GM18951 (cell line): ENCODE measurements around the gene TSKU.

Source experiments
- POLR2A ChIP-seq: IDR thresholded peaks from 4 replicates; pipeline ENCODE4 v1.6.1; 2011; ENCODE audit warnings: mild to moderate bottlenecking; ENCODE audit not compliant: insufficient read length, insufficient read depth; ENCODE audit errors: extremely low read depth
- in situ Hi-C: fragments of 300-500 bp; cut with MboI; formaldehyde crosslinking; loops from one replicate; pipeline ENCODE4 v1.12.0; 2022; ENCODE audit warnings: low sequenced_read_pairs, mixed read lengths, inconsistent platforms; ENCODE audit not compliant: unreplicated experiment

The TSKU gene

GRCh38 chr11:76759517-76759916, 23.6 kb upstream of the TSKU start:
- in situ Hi-C loops, result no loop called here
- no peak for TF ChIP-seq POLR2A

DNA sequence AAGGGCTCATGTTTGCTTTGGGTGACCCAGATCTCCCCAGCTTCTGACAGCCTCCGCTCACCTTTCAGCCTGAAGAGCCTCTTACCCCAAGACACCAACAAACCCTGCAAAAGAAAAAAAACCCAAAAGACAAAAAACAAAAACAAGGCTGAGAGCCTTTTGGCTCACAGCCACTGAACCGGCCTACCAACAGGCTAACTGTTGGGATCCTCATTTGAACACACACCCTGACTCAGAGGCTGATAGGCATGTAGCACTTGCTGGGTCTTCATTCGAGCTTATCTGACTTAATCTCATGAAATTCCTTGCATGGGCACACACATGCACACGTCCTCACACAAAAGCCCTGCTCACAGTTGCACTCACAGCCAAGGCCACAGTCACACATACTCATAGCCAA, 22.9 kb upstream of the TSKU start:
- in situ Hi-C loops, result no loop called here

DNA sequence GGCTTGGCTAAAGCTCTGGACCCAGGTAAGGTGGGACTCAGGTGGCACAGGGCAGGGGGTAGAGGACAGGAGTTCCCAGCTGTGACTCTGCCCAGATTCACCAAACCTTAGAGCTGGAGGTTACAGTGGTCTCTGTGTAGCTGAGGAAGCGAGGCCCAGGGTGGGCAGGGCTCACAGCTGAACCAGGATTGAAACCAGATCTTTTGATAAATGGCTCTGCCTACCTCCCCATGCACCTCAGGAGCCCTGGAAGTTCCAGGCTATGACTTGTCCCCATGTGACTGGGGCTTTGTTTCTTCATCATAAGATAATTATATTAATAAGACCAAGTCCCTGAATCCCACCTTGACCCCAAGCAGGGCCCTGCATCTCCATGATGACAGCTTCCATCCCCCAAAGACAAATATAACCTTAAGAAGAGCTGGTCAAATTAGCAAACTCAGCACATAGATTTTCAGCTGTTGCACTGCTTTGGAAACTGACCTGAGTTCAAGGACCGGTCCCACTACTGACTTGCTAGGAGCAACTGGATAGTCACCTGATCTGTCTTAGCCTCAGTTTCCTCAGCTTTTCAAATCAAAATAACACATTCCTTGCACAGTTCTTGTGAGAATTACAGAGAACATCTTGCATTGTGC, 21.3 kb upstream of the TSKU start:
- in situ Hi-C loops, result no loop called here
- no peak for TF ChIP-seq POLR2A

More for the DNA sequence above, 22.9 kb upstream of the TSKU start:
- no peak for TF ChIP-seq POLR2A

GRCh38 chr11:76762356-76762752, 20.8 kb upstream of the TSKU start:
- TF ChIP-seq POLR2A, result no peak
- in situ Hi-C loops, result no loop called here

- in situ Hi-C loops, result no loop called here
Observed at GRCh38 chr11:76762867-76763572, 20.1 kb upstream of the TSKU start.

DNA sequence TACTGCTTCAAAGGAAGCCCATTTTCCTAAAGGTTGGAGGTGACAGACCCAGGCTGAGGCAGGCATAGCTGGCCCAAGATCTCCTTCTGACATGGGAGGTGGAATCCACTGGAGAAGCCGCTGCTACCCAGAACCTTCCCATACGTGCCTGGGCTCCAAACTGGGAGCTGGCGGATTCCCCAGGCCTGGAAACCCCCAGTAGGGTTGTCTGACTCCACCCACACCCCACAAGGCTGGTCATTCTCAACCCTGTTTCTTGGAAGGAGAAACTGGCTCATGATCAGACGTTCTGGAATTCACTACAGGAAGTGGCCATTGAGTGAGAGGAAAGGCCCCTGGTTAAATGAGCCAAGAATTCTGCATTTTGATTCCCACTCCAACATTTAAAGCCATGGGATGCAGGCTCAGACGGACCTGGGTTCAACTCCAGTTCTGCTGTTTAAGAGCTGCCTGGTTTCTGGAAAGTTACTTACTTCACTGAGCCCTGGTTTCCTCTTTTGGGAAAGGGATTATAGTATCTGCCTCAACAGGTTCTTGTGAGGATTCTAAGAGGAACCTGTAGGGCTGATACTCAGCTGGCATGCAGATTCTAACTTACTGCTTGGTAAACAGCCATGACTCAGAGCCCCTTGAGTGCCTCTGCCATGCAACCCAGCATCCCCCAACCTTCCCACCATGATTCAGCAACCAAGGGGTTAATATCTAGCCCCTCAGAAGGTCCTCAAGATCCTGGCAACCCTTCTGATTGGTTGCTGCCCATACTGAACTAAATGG, 19.4 kb upstream of the TSKU start:
- in situ Hi-C loops, result no loop called here
- TF ChIP-seq POLR2A, result no peak

More at GRCh38 chr11:76762867-76763572, 20.1 kb upstream of the TSKU start:
- TF ChIP-seq POLR2A, result no peak

- no peak for TF ChIP-seq POLR2A
- in situ Hi-C loops, result no loop called here
Observed at GRCh38 chr11:76764941-76765665, 18.1 kb upstream of the TSKU start.

- TF ChIP-seq POLR2A, result no peak
- in situ Hi-C loops, result no loop called here
Observed at GRCh38 chr11:76765863-76766350, 17.2 kb upstream of the TSKU start.

DNA sequence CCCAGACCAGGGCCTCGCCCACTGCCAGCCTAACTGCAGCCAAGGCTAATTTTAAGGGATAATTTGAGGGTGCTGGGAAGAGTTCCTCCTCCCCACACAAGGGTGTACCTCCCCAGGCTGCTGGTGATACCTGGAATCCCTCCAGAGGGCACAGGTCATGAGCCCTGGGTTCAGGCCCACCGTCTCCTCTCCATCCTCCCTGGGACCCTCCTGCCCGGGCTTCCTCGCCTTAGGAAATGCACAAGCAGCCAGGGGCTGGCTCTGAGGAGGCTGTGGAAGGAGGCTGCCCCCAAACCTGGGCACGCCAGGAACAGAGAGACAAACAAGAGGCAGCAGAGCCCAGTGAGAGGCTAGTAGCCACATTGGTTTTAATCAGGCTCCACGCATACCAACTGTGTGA, 16.6 kb upstream of the TSKU start:
- in situ Hi-C loops, result no loop called here
- no peak for TF ChIP-seq POLR2A

DNA sequence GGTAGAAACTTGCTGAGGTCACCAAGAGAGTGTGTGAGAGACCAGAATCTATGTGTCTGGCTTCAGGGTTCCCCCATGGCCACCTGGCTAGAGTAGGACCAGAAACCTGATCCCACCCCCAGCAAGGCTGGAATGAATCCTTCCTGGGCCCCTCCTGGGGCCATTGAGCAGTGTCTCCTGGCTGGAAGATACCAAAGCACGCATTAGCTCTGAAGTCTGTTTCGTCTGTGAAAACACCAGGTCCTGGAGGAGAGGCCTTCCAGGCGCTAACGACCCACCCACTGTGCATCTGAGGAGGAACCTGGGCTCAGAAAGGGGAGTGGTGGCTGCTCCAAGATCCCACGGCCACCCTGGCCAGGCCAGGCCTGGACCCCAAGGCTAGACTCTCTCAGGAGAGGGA, 15.5 kb upstream of the TSKU start:
- no peak for TF ChIP-seq POLR2A
- in situ Hi-C loops, result no loop called here

- in situ Hi-C loops, result no loop called here
- TF ChIP-seq POLR2A, result no peak
Observed at GRCh38 chr11:76768088-76768908, 14.9 kb upstream of the TSKU start.

DNA sequence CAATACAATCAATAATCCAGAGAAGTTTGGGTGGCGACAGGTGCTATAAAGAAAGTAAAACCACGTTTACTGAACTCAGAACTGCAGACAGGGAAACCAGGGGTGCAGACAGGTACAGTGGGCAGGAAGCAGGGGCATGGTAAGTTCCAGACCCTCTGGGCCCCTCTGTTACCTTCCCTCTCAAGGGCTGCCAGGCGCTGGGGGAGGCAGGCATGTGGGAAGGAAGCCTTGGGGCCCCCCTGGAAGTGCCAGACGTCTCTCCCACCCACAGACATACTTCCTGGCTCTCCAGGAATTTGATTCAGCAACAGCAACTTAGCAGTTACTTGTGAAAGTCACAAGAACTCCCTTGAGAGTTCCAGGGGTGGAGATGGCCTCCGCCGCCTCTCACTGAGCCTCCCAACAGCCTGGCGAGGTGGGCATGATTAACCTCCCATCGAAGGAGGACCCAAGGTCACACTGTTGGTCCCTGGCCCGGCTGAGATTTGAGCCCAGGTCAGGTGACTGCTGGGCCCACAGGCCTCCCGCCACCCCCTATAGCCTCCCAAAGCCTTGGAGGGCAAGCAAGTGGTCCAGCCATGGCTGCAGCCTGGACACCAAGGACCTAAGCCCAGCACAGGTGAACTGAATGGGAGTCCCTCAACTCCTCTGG, 14.1 kb upstream of the TSKU start:
- TF ChIP-seq POLR2A, result no peak
- in situ Hi-C loops, result no loop called here
